Parathyroid adenoma (tissue), 2 donors: ENCODE data around the gene NDUFB8.

Source experiments
- H2AFZ ChIP-seq: fragments of 300-600 bp; sonication (generic); one replicate; pipeline ENCODE4 v1.7.0; 2017; ENCODE audit warnings: antibody characterized with exemption, mild to moderate bottlenecking
- H3K27ac ChIP-seq: fragments of 300-600 bp; sonication (generic); one replicate; pipeline ENCODE4 v1.7.0; 2017
- H3K27me3 ChIP-seq: fragments of 300-600 bp; sonication (generic); one replicate; pipeline ENCODE4 v1.7.0; 2017; ENCODE audit warnings: low read length; ENCODE audit not compliant: control insufficient read depth, insufficient read depth
- H3K36me3 ChIP-seq: fragments of 300-600 bp; sonication (generic); one replicate; pipeline ENCODE4 v1.7.0; 2017; ENCODE audit warnings: low read length; ENCODE audit not compliant: control insufficient read depth, insufficient read depth
- H3K4me1 ChIP-seq: fragments of 300-600 bp; sonication (generic); one replicate; pipeline ENCODE4 v1.7.0; 2017; ENCODE audit warnings: control low read depth
- H3K4me2 ChIP-seq: fragments of 300-600 bp; sonication (generic); one replicate; pipeline ENCODE4 v1.7.0; 2017; ENCODE audit warnings: low read length
- H3K4me3 ChIP-seq: fragments of 300-600 bp; sonication (generic); one replicate; pipeline ENCODE4 v1.7.0; 2017; ENCODE audit warnings: low read depth, low read length
- H3K79me2 ChIP-seq: fragments of 300-600 bp; sonication (generic); one replicate; pipeline ENCODE4 v1.7.0; 2017; ENCODE audit warnings: control low read depth
- H3K9ac ChIP-seq: fragments of 300-600 bp; sonication (generic); one replicate; pipeline ENCODE4 v1.7.0; 2017; ENCODE audit warnings: mild to moderate bottlenecking
- H3K9me3 ChIP-seq: fragments of 300-600 bp; sonication (generic); one replicate; pipeline ENCODE4 v1.7.0; 2017; ENCODE audit warnings: low read length; ENCODE audit not compliant: control insufficient read depth
- TF ChIP-seq, protein P1 (sequence below): fragments of 300-600 bp; sonication (generic); IDR thresholded peaks from one replicate; pipeline ENCODE4 v1.7.0; 2017; ENCODE audit warnings: antibody characterized with exemption, mild to moderate bottlenecking
- donor health status: primary hyperparathyroidism.

NDUFB8 gene

DNA sequence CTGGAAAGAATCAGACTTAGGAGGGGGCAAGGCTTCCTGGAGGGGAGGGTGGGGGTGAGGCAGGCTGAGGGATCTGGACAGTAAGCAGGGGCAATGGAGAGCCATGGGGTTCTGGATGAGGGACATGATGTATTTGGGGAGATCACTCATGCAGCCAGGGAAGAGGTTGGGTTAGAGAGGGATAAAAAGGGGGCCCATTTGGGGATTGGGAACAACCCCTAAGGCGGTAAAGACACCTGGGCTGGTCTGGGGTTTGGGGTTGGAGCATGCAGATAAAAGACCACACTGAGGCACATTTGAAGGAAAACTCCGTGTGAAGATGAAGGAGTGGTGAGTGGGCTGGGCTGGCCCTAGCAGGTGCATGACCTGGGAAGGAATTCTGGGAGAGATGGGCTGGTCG, 36.9 kb upstream of the NDUFB8 start:
- H3K9ac ChIP-seq: no peak overlapping the region
- H3K4me3 ChIP-seq: no peak overlapping the region
- H3K4me1 ChIP-seq: no peaks in the 10 kb centered on the region
- no peak overlapping the region for H2AFZ ChIP-seq
- H3K27me3 ChIP-seq: no peaks in the 10 kb centered on the region
- no peaks in the 10 kb centered on the region for H3K79me2 ChIP-seq
- no peaks in the 10 kb centered on the region for H3K36me3 ChIP-seq
- no peak overlapping the region for H3K27ac ChIP-seq
- TF ChIP-seq, protein P1, sequence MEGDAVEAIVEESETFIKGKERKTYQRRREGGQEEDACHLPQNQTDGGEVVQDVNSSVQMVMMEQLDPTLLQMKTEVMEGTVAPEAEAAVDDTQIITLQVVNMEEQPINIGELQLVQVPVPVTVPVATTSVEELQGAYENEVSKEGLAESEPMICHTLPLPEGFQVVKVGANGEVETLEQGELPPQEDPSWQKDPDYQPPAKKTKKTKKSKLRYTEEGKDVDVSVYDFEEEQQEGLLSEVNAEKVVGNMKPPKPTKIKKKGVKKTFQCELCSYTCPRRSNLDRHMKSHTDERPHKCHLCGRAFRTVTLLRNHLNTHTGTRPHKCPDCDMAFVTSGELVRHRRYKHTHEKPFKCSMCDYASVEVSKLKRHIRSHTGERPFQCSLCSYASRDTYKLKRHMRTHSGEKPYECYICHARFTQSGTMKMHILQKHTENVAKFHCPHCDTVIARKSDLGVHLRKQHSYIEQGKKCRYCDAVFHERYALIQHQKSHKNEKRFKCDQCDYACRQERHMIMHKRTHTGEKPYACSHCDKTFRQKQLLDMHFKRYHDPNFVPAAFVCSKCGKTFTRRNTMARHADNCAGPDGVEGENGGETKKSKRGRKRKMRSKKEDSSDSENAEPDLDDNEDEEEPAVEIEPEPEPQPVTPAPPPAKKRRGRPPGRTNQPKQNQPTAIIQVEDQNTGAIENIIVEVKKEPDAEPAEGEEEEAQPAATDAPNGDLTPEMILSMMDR: no peak
- no peaks in the 10 kb centered on the region for H3K9me3 ChIP-seq
- H3K4me2 ChIP-seq: no peak overlapping the region

DNA sequence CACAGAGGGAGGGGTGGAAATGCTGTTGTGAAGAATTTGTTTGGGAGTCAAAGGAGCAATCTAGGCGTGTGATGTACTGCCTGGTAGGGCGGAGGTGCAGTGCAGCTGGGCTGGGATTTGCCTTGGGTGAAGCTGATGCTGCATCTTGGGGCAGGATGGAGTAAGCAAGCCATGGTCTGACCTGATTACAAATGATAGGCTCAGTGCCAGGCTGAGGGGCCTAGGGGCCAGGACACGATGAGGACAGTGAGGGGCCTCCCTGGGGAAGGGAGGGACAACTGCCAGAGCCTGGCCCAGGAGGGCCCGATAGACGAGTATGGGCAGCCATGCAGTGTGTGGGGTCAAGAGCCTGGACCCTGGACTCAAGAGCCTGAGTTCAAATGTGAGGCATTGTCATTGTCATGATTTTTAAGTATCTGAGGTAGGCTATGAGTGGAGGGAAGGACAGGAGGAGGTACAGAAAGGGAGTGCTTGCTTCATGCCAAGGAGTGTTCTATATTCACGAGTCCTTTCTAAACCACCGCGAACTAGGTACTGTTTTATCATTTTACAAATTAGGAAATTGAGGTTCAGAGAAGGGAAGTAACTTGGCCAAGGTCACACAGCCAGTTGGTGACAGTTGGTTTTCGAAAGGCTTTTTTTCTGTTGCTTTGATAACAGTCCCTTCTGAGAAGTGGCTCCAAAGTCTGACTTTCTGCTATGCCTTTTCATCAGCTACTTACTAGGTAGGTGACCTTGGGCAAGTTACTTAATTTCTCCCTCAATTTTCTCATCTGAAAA, 35.7 kb upstream of the NDUFB8 start:
- H3K4me3 ChIP-seq: no peak overlapping the region
- TF ChIP-seq, protein P1: no peak
- no peaks in the 10 kb centered on the region for H3K36me3 ChIP-seq
- no peaks in the 10 kb centered on the region for H3K9me3 ChIP-seq
- H3K9ac ChIP-seq: no peak overlapping the region
- H2AFZ ChIP-seq: no peak overlapping the region
- H3K4me2 ChIP-seq: no peak overlapping the region
- H3K4me1 ChIP-seq: no peaks in the 10 kb centered on the region
- no peak overlapping the region for H3K27ac ChIP-seq
- H3K27me3 ChIP-seq: no peaks in the 10 kb centered on the region
- H3K79me2 ChIP-seq: no peaks in the 10 kb centered on the region

DNA sequence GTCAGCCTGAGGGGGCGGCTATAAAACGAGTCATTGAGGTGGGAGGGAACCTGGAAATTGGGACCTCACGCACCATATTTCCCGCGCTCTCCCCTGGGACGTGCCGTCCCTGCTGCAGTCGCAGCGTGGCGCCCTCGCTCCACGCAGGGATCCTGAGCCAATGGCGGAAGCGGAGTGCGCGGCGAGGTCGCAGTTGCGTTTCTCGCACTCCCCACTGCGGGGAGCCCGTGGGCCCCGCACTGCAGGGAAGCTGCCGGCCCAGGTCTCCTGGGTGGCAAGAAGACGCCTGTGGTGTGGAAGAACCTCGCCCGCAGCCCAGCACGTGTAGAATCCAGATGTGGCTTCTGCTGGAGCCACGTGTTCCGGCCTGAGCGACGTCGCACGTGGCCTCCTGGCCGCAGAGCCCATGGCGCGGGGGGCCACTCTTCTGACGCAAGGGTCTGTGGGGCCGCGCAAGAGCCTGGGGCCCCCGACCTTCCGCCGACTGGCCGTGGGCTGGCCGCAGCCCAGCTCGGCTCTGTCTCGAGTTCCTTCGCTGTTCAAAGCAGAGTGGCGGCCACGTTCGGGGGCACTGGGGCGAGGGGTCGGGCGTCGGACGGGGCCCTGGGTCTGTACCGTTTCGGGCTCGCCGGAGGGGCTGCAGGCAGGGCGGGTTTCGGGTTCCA, 32.5 kb upstream of the NDUFB8 start:
- Histone ChIP-seq H3K9me3 (no peaks in the 10 kb centered on the region), H3K9ac (no peak overlapping the region), H3K27me3 (no peaks in the 10 kb centered on the region), H3K36me3 (no peaks in the 10 kb centered on the region), H3K4me1 (no peaks in the 10 kb centered on the region), H2AFZ (peak overlapping the region; percentile 61), H3K4me3 (no peak overlapping the region), H3K27ac (no peak overlapping the region), H3K79me2 (no peaks in the 10 kb centered on the region), H3K4me2 (no peak overlapping the region)
- TF ChIP-seq, protein P1: peak; percentile 92

DNA sequence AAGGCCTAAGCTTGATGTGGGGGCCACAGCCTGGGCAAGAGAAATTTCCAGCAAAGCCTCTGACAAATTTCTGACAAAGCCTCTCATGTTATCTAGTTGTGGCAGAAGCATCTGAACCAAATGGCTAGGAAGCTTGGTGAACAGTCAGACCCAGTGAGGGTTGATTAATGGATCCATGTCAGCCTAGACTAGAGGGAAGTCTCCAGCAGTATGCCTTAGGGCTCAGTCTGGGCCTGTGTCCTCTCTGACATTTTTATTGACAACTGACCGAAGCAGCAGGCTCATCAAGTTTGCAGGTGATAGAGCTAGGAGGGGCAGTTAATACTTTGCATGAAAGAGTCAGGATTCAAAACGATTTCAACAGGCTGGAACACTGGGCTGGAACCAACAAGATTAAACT, 31.3 kb upstream of the NDUFB8 start:
- H3K4me1 ChIP-seq: no peaks in the 10 kb centered on the region
- H3K9ac ChIP-seq: no peak overlapping the region
- no peak overlapping the region for H3K4me2 ChIP-seq
- no peaks in the 10 kb centered on the region for H3K9me3 ChIP-seq
- no peaks in the 10 kb centered on the region for H3K79me2 ChIP-seq
- no peak overlapping the region for H3K4me3 ChIP-seq
- TF ChIP-seq, protein P1: no peak
- no peaks in the 10 kb centered on the region for H3K27me3 ChIP-seq
- no peaks in the 10 kb centered on the region for H3K36me3 ChIP-seq
- H2AFZ ChIP-seq: no peak overlapping the region
- no peak overlapping the region for H3K27ac ChIP-seq
